Amniotic stem cell (primary cell): Measurements from ENCODE around the gene CSNK1E.

Source experiments
- DNase-seq: peaks from one replicate; lab custom pipeline; 2025; lab: John Stamatoyannopoulos, UW

The CSNK1E gene

GRCh38 chr22:38249803-38250642 lies 67.2 kb downstream of the CSNK1E start:
- no peak for DNase-seq

GRCh38 chr22:38249301-38249700 lies 67.9 kb downstream of the CSNK1E start:
- no peak for DNase-seq

GRCh38 chr22:38248280-38248679 lies 69.0 kb downstream of the CSNK1E start:
- DNase-seq, result no peak

GRCh38 chr22:38247713-38248112 lies 69.5 kb downstream of the CSNK1E start:
- no peak for DNase-seq

- no peak for DNase-seq
Observed at GRCh38 chr22:38246692-38247091, 70.5 kb downstream of the CSNK1E start.

GRCh38 chr22:38246046-38246658 lies 71.1 kb downstream of the CSNK1E start:
- DNase-seq, result no peak

GRCh38 chr22:38244106-38244505 lies 73.1 kb downstream of the CSNK1E start:
- DNase-seq, result no peak

GRCh38 chr22:38243007-38243765 lies 74.0 kb downstream of the CSNK1E start:
- DNase-seq, result no peak

GRCh38 chr22:38240734-38241252 lies 76.4 kb downstream of the CSNK1E start:
- peak; percentile 87 for DNase-seq
